NCI-H1930 (cell line): ENCODE measurements around the gene SENP8.
"Not testable (repeated sequence)": the region's sequence is repeated elsewhere in the genome, so short reads cannot be mapped to it uniquely, and the experiment has no call there.

Experiments
- DNase-seq, 2 experiments: peaks; one replicate each; lab custom pipeline; 2025; lab: John Stamatoyannopoulos, UW

SENP8 gene

DNA sequence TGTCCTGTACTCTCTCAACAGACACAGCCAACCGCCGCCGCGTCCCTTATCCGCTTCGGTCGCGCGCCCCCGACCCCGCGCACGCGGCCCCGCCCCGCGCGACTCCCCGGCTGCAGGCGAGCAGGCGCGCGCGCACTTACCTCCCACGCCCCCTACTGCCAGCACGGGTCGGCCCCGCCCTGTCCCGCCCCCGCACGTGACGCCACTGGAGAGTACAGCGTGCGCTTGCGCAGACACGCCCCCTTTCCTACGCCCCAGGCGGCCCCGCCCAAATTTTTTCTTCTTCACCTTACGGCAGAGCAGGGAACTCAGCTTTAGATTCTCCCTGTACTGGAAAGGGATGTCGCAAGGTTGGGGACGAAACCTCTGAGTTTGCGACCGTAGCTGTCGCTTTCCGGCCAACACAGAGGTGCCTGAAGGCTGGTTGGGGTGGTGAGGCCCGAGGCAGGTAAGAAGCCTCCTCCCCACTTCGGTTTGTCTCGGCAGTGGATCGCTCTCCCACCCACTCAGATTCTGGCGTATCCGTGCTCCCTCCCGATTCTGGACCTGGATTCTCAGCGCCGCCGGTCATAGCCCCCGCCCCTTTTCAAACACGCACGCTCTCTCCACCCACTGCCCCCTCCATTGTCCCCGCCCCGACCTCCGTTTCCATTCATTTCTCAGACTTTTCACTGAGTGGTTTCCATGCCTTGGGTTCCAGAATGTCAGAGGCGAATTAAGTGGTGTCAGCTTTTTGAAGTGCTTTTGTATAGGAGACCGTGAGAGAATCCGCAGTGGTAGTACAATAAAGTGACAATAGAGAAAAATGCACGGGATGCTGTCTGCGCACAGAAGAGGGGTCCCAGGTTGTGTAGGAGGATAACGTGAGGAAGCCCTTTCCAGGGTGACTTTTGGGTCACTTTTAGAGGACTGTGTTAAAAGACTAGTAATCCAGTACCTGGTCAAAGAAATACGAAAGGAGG lies at the start of gene SENP8, which contains the start of gene MYO9A:
Gene SENP8, plus strand, starts transcription at position 387 of the 962 bp plus-strand sequence. CDS start 21,221 bp downstream, outside the sequence.
Gene MYO9A, minus strand, starts transcription at position 134 of the 962 bp plus-strand sequence. CDS start 71,587 bp downstream, outside the sequence.
- peak; percentile 86 to 91 for DNase-seq

DNA sequence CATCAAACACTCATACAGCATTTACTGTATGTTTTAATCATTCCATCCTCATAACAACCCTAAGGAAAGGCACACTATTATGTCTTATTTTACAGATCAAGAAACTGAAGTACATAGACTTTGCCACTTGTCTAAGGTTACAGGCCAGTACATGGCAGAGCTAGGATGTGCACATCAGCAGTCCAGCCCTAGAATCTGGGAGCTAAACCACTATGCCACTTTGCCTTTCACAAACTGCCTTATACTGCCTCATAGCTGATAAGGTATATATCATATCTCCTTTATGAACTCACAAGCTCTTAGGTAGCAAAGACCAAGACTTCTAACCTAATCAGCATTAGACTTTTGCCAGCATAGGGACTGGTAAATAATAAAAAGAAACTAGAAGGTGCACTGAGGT lies 49.3 kb upstream of the SENP8 start:
- no peak for DNase-seq

DNA sequence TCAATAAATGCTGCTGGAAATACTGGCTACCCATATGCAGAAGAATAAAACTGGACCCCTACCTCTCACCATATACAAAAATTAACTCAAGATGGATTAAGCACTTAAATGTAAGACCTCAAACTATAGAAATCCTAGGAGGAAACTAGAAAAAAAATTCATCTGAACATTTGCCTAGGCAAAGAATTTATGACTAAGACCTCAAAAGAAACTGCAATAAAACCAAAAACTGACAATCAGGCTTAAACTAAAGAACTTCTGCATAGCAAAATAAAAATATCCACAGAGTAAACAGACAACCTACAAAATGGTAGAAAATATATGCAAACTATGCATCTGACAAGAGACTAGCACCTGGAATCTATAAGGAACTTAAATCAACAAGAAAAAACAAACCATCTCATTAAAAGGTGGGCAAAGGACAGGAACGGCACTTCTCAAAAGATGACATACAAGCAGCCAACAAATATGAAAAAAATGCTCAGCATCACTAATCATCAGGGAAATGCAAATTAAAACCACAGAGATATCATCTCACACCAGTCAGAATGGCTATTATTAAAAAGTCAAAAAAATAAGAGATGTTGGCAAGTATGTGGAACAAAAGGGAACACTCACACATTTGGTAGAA lies 47.3 kb upstream of the SENP8 start:
- no peak for DNase-seq

DNA sequence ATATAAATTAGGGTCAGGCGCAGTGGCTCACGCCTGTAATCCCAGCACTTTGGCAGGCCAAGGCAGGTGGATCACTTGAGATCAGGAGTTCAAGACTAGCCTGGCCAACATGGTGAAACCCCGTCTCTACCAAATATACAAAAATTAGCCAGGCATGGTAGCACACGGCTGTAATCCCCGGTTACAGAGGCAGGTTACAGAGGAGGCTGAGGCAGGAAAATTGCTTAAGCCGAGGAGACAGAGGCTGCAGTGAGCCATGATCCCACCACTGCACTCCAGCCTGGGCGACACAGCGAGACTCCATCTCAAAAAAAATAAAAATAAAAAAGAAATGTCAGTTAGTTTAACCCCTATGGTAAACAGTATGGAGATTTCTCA lies 46.8 kb upstream of the SENP8 start:
- not testable (repeated sequence) for DNase-seq

DNA sequence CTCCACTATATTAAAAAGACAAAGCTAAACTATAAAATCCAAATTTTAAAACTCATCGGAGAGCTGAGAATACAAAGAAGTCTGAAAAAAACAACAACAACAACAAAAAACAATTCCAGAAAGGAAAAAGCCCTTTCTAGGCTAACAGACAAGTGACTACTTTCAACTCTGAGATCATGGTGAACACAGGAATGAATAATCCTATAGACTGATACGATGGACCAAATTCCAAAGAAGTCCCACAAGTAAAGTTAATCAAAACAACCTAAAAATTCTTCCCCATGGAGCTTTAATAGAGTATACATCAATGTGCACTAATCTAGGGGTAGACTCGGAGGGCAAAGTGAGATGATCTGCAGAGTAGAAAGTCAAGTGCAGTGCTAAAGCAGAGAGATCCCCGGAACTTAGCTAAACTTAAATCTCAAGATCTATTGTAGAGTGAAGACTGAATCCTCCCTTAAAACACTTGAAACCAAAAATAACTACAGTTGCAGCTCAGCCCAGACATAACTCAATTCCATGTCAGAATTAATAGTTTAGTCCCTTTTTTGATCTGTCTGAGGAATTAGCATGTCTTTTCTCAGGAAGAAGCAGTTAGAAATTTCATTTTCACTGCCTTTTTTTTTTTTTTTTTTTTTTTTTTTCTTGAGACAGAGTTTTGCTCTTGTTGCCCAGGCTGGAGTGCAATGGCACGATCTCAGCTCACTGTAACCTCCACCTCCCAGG lies 43.7 kb upstream of the SENP8 start:
- no peak for DNase-seq

DNA sequence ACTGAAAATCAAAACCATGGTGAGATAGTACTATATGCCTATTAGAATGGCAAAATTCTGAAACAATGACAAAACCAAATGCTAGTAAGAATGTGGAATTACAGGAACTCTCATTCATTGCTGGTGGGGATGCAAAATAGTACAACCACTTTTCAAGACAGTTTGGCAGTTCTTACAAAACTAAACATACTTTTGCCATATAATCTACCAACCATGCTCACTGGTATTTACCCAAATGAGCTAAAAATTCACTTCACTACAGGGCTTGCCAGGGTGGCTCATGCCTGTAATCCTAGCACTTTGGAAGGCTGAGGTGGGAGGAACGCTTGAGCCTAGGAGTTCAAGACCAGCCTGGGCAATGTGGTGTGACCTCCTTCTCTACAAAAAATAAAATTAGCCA lies 40.3 kb upstream of the SENP8 start:
- DNase-seq, result no peak

DNA sequence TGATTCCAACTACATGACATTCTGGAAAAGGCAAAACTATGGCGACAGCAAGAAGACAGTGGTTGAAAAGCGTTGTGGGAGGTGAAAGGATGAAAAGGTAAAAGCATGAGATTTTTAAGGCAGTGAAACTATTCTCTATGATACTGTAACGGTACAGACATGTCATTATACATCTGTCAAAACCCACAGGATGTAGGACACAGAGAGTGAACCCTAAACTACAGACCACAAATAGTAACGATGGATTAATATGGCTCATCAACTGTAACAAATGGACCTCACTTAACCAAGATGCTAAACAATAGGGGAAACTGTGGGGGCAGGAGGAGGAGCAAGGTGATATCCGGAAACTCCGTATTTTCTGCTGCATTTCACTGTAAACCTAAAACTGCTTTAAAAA lies 39.3 kb upstream of the SENP8 start:
- no peak for DNase-seq

DNA sequence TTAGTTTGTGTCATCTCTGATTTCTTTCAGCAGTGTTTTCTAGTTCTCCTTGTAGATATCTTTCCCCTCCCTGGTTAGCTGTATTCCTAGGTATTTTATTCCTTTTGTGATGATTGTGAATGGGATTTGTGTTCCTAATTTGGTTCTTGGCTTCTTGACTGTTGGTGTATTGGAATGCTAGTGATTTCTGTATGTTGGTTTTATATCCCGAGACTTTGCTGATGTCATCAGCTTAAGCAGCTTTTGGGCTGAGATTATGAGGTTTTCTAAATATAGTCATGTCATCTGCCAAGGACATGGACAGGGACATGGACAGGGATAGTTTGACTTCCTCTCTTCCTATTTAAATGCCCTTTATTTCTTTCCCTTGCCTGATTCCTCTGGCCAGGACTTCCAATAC lies 36.0 kb upstream of the SENP8 start:
- no peak for DNase-seq

DNA sequence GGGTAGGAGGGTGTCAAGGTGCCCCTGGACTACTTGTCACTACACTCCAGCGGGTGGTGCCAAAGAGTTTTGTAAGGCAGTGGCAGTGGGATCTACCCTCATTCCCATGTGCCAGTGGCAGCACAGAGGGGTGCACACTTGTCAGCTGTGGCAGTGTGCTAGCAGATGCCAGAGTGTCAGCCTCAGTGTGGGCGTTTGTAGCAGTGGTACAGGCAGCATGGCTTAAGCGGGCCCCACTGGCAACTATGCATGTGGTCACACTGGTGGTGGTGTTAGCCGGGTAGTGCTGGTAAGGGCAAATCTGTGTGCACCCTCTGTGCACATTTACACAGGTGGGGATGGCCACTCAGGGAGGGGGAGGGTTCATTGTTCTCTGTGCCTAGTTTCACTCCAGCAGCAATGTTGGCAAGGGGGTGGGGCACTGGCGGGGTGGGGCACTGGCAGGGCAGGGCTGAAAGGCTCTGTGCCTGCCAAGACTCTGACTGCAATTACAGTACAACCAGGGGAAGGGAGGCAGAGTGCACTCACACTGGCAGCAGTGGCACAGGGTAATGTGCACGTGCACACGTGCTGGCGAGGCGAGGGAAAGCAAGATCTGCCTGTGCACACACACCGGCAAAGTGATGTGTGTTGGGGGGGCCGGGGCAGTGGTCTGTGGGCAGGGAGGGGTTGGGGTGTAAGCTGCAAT lies 32.0 kb upstream of the SENP8 start:
- DNase-seq, result no peak

DNA sequence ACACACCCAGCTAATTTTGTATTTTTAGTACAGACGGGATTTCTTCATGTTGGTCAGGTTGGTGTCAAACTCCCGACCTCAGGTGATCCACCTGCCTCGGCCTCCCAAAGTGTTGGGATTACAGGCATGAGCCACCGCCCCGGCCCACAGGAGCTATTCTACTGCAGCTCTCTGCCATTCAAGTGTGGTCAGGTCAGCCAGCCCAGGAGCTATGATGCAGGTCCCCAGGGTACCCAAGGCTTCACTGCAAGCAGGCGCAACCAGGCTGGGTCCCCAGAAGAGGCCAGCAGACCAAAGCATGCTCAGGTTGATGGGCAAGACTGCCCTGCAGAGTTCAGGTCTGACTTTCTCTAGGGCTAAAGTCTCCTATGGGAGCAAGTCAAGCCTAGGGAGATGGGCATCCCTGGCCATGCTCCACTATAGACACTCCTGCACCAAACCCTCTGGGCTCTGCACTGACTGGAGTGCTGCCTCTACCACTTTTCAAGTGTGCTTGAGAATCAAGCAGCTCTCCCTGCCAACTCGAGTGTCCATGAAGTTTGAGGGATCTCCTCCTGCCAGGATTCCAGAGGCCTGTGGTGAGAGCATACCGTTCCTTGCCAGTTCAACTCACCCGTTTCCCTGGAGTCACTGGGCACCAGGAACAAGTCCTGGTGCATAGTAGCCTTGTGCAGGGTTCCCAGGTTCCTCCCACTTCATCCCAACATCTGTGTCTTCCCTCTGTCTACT lies 31.1 kb upstream of the SENP8 start:
- no peak for DNase-seq

DNA sequence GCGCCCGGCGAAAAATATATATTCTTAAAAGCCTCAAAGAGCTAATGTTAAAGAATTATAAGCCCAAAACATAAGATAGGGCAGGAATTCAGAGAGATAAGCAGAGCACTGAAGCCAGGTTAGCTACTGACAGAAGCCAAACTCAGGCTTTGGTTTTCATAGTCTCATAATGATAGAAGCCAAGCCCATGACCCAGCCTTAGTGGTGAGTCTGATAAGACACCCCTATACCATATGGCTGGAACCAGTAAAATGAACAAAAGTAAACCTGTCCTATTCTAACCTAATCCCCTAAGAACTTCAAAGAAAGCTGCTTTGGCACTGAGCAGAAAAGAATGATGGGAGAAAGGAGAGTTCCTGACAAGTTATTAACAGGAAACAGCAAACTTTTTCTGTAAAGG lies 26.2 kb upstream of the SENP8 start:
- no peak for DNase-seq

DNA sequence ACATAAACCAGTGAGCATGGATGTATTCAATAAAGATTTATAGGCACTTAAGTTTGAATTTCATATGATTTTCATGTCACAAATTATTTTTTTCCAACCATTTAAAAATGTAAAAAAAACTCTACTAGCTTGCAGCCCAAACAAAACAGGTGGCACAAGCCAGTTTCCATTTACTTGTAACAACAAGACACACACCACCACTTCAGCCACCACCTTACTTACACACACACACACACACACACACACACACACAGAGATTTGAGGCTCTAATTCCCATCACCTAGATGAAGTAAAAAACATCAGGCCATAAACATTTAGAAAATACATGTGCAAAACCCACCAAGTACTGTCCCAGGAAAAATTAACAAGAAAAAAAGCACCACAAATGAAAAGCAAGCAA lies 25.5 kb upstream of the SENP8 start:
- no peak for DNase-seq

DNA sequence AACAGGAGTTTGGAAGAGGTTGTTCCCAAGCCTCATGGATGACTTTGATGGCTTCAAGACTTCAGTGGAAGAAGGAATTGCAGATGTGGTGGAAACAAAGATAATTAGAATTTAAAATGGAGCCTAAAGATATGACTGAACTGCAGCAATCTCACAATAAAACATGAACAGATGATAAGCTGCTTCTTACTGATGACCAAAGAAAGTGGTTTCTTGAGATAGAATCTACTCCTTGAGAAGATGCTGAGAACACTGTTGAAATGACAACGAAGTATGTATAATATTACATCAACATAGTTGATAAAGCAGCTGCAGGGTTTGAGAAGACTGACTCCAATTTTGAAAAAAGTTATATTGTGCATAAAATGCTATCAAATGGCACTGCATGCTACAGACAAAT lies 21.4 kb upstream of the SENP8 start:
- no peak for DNase-seq

DNA sequence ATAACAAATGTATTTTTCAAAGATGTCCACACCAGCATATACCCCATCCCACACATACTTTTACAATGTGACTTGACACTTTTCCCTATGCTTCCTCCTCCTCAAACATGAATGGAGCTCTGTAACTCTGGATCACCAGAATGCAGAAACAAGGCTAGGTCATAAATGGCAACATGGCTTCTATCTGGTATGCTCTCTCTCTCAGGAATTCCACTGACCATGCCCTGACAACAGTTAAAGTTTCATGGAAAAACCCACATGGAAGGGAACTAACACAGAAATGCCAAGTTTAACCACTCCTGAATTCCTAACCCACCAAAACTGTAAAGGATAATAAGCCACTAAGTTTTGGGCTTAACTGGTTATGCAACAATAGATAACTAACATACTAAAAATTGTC lies 20.2 kb upstream of the SENP8 start:
- no peak for DNase-seq

DNA sequence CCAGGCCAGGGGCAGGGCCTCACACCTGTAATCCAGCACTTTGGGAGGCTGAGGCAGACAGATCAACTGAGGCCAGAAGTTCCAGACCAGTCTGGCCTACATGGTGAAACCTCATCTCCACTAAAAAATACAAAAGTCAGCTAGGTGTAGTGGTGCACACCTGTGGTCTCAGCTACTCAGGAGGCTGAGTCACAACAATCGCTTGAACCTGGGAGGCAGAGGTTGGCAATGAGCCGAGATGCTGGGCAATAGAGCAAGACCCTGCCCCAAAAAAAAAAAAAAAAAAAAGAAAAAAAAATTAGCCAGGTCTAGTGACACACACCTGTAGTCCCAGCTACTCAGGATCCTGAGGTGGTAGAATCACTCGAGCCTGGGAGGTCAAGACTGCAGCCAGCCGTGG lies 19.0 kb upstream of the SENP8 start:
- DNase-seq, result no peak

DNA sequence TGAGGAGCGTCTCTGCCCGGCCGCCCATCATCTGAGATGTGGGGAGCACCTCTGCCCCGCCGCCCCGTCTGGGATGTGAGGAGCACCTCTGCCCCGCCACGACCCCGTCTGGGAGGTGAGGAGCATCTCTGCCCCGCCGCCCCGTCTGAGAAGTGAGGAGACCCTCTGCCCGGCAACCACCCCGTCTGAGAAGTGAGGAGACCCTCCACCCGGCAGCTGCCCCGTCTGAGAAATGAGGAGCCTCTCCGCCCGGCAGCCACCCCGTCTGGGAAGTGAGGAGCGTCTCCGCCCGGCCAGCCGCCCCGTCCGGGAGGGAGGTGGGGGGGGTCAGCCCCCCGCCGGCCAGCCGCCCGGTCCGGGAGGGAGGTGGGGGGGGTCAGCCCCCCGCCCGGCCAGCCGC lies 17.7 kb upstream of the SENP8 start:
- DNase-seq, result not testable (repeated sequence)

DNA sequence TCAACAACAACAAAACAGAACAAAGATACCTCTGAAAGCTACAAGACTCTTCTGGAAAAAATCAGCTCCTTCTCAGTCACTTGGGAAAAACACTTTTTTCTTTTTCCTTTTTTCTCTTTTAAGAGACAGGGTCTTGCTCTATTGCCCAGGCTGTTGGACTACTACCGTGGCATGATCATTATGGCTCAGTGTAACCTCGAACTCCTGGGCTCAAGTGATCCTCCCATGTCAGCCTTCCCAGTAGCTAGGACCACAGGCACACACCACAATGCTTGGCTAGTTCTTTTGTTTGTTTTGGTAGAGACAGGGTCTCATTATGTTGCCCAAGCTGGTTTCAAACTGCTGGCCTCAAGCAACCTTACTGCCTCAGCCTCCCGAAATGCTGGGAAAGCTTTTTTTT lies 13.1 kb upstream of the SENP8 start:
- no peak for DNase-seq

DNA sequence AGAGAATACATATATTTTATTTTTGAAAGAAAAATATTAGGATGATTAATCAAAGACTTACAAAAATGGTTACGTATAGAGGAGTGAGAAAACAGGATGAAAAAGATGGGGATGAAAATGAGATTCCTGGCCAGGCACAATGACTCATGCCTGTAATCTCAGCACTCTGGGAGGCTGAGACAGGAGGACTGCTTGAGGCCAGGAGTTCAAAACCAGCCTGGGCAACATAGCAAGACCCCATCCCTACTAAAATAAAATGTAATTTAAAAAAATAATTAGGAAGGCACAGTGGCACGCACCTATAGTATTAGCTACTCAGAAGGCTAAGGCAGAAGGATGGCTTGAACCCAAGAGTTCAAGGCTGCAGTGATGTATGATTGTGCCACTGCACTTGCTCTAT lies 12.1 kb upstream of the SENP8 start:
- no peak for DNase-seq

DNA sequence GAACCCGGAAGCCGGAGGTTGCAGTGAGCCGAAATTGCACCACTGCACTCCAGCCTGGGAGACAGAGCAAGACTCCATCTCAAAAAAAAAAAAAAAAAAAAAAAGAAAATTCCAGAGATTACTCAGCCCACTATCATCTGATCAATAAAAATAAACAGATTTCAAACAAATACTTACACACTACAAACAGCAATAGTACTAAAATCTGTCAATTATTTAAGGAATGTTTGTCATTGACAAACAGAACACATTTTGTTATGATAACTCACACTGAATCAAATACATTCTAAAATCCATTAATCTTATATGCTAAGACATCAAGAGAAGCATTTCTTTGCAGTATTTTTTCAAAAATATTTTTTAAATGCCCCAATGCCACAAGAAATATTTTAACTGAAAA lies 7.8 kb upstream of the SENP8 start:
- DNase-seq, result no peak

DNA sequence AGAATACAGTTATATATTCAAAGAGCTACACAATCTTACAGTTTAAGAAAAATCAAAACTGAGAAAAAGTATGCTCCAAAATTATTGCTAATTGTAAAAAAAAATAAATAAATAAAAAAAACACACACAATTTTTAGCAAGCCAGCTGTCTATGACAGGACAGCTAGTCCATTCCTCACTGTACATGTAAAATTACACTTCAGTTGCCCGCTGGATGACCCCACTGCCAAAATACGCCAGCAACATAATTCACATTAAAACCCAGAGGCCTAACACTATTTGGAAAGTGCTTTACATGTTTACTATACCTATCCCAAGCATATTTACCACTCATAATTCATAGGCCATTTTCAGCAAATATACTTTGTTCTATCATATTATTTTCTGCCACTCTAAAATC lies 6.1 kb upstream of the SENP8 start:
- DNase-seq, result no peak

DNA sequence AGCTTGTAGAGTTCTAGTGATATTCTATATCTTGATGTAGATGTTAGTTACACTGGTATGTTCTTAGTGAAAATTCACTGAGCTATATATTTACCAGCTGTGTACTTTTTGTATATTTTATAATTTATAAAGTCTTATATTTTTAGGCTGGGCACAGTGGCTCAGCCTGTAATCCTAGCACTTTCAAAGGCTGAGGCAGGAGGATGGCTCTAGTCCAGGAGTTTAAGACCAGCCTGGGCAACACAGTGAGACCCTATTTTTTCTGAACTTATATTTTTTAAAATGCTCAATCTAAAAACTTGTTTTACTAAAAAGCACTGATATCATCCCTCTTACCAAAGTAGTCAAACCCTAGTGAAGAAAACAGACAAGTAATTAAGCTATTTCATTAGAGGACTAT lies 5.4 kb upstream of the SENP8 start:
- no peak for DNase-seq
